Prostate gland (tissue), 2 donors: ENCODE data around the gene TCTA.

ENCODE experiments used
- POLR2A ChIP-seq: fragments of 450-650 bp; IDR thresholded peaks from one replicate; pipeline ENCODE4 v1.6.1; 2016; ENCODE audit warnings: antibody characterized with exemption, mild to moderate bottlenecking
- TF ChIP-seq, protein P1 (sequence below), 4 experiments: fragments of 200-600 bp in 2 of 4; fragments of 450-650 bp in 2 of 4; sonication (generic) in 2 of 4; IDR thresholded peaks; 1 replicate in 3 of 4; 2 replicates in 1 of 4; pipeline ENCODE4 v1.5.1; 2016 to 2019; ENCODE audit warnings: antibody characterized with exemption in 4 of 4, mild to moderate bottlenecking in 2 of 4, moderate library complexity in 2 of 4

DNA sequence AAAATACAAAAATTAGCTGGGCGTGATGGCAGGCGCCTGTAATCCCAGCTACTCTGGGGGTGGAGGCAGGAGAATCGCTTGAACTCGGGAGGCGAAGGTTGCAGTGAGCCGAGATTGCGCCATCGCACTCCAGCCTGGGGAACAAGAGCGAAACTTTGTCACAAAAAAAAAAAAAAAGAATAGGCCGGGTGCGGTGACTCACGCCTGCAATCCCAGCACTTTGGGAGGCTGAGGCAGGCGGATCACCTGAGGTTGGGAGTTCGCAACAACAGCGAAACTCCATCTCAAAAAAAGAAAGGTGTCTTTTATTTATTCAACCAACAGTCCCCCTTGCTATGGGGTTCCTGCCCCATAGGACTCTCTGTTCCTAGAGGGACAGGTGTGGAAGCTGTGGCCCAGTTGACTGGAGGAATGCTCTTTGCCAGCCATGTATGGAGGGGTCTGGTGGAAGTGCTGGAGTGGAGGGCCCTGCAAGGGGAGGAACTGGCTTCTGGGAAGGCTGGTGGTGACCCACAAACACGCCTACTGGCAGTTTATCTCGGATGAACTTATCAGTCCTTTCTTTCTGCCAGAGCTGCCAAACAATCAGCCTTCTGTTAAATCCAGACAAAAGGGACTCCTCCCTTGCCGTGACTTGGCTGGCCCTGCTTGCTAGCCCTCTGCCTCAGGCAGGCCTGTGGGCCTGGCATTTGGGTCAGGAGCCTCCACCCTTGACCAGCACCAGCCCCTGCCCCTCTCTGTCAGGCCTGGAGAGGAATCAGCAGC, 53.2 kb downstream of the TCTA start:
- TF ChIP-seq, protein P1, sequence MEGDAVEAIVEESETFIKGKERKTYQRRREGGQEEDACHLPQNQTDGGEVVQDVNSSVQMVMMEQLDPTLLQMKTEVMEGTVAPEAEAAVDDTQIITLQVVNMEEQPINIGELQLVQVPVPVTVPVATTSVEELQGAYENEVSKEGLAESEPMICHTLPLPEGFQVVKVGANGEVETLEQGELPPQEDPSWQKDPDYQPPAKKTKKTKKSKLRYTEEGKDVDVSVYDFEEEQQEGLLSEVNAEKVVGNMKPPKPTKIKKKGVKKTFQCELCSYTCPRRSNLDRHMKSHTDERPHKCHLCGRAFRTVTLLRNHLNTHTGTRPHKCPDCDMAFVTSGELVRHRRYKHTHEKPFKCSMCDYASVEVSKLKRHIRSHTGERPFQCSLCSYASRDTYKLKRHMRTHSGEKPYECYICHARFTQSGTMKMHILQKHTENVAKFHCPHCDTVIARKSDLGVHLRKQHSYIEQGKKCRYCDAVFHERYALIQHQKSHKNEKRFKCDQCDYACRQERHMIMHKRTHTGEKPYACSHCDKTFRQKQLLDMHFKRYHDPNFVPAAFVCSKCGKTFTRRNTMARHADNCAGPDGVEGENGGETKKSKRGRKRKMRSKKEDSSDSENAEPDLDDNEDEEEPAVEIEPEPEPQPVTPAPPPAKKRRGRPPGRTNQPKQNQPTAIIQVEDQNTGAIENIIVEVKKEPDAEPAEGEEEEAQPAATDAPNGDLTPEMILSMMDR (IDR thresholded peaks at IDR 0.05), result no peak
- TF ChIP-seq POLR2A, result no peak
